Measurements from ENCODE around the gene AAMP.

DNA sequence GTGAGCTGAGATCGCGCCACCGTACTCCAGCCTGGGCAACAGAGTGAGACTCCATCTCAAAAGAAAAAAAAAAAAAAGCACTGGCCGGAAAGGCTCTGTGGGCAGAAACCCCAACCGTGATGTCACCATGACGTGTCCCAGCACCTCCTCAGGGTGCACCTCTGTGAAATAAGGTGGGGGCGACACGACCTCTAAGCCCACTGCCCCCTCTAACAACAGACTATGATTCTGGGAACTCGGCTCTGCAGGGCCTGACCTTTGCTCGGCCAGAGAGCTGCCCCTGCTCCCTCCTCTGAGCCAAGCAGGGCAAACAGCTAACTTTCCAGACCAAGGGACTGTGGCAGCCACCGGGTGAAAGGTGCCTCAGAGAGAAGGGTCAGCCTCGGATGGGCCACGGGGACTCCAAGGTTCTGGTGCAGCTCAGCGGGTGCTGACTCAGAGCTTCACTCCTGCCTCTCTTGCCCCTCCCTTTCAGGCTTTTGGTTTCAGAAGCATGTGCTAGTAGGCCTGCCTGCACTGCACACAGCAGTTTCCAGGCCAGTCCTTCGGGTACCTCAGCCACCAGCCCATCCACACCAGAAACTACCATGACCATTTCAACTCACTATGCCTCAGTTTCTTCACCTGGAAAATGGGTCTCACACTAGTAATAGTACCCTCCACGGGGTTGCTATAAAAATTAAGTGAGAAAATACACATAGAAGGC is 14.3 kb upstream of the AAMP start:
- TF ChIP-seq, protein P1, sequence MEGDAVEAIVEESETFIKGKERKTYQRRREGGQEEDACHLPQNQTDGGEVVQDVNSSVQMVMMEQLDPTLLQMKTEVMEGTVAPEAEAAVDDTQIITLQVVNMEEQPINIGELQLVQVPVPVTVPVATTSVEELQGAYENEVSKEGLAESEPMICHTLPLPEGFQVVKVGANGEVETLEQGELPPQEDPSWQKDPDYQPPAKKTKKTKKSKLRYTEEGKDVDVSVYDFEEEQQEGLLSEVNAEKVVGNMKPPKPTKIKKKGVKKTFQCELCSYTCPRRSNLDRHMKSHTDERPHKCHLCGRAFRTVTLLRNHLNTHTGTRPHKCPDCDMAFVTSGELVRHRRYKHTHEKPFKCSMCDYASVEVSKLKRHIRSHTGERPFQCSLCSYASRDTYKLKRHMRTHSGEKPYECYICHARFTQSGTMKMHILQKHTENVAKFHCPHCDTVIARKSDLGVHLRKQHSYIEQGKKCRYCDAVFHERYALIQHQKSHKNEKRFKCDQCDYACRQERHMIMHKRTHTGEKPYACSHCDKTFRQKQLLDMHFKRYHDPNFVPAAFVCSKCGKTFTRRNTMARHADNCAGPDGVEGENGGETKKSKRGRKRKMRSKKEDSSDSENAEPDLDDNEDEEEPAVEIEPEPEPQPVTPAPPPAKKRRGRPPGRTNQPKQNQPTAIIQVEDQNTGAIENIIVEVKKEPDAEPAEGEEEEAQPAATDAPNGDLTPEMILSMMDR (IDR thresholded peaks at IDR 0.05 in 8 of 11, conservative IDR thresholded peaks at IDR 0.05 in 3 of 11) = no peak
- no peak for TF ChIP-seq POLR2A (IDR thresholded peaks at IDR 0.05)
- peak; percentile 37 to 48 (median 43) for TF ChIP-seq POLR2AphosphoS5 (IDR thresholded peaks at IDR 0.05)

All from spleen (tissue), 7 donors.